ENCODE results near the gene LRRC7.

- no peak for TF ChIP-seq CTCF (IDR thresholded peaks at IDR 0.05)
- no peak for TF ChIP-seq JUND (IDR thresholded peaks at IDR 0.05)
- no peak for TF ChIP-seq FOXM1 (IDR thresholded peaks at IDR 0.05; ENCODE audit: low read depth)
Measured at GRCh38 chr1:69898403-69898947, 330.8 kb downstream of the LRRC7 start.

Measured in SK-N-SH (cell line).